GM12878 (cell line): ENCODE data around the gene BMPR1B. TPM values are rescaled to one million over a fixed set of nuclear protein-coding genes. Genes with fewer than 3 reads are reported as not detected.

Experiments
- ATAC-seq: fragments of 200-7000 bp; cut with Tn5 transposase; 3 replicates; pipeline ENCODE4 v1.9.1; 2020; ENCODE audit warnings: mild to moderate bottlenecking, moderate library complexity
- BruUV-seq: library from RNA; stranded (reverse); fragments of 400-500 nt; replicated peaks from 2 replicates; lab custom pipeline; 2021; lab: Mats Ljungman, UMichigan
- CTCF ChIA-PET: fragments of 300-600 bp; sonication (Branson Sonifier 250); formaldehyde crosslinking; extraction: SDS; loops from one replicate; lab custom pipeline; 2021; ENCODE audit warnings: inconsistent platforms; lab: Yijun Ruan, JAX
- POLR2A ChIA-PET: fragments of 350-600 bp; formaldehyde crosslinking; extraction: SDS; loops from one replicate; lab custom pipeline; 2021; ENCODE audit warnings: inconsistent platforms; lab: Charles Lee
- RAD21 ChIA-PET: fragments of 300-600 bp; sonication (Branson Sonifier 250); formaldehyde crosslinking; loops from one replicate; lab custom pipeline; 2023; ENCODE audit warnings: antibody characterized with exemption; ENCODE audit not compliant: unreplicated experiment; lab: Charles Lee
- SMC1A ChIA-PET: fragments of 300-600 bp; sonication (Branson Sonifier 250); formaldehyde crosslinking; loops from one replicate; lab custom pipeline; 2023; ENCODE audit not compliant: unreplicated experiment, uncharacterized antibody; lab: Charles Lee
- DNase-seq: peaks from one replicate; pipeline ENCODE4 v3.0.0-alpha.2; 2011; ENCODE audit warnings: low read depth, low spot score
- FAIRE-seq: peaks from 3 replicates; lab custom pipeline; 2011; peaks lifted over from hg19 to GRCh38; lab: Jason Lieb, UNC
- H2AFZ ChIP-seq: 2 replicates; pipeline ENCODE4 v1.6.0; 2011; ENCODE audit warnings: low read depth, low read length, control low read depth; ENCODE audit not compliant: control insufficient read depth
- H3K27ac ChIP-seq: 2 replicates; pipeline ENCODE4 v1.5.1; 2011; ENCODE audit warnings: control low read depth; ENCODE audit not compliant: control insufficient read depth, insufficient read depth
- H3K27me3 ChIP-seq, 2 experiments: replicated peaks in 1 of 2; 2 replicates each; pipeline versions ENCODE4 v1.6.0 to v1.6.1; 2011; ENCODE audit warnings: low read length in 1 of 2; ENCODE audit not compliant: control insufficient read depth in 2 of 2, insufficient read depth in 2 of 2
- H3K36me3 ChIP-seq, 2 experiments: 2 replicates each; pipeline ENCODE4 v1.5.1; 2011; ENCODE audit warnings: low read length in 1 of 2; ENCODE audit not compliant: control insufficient read depth in 2 of 2, insufficient read depth in 2 of 2
- H3K4me1 ChIP-seq: 2 replicates; pipeline ENCODE4 v1.6.1; 2011; ENCODE audit warnings: mild to moderate bottlenecking, low read length, moderate library complexity, mixed read lengths; ENCODE audit not compliant: control insufficient read depth, insufficient read depth
- H3K4me2 ChIP-seq: 2 replicates; pipeline ENCODE4 v1.6.0; 2011; ENCODE audit warnings: control low read depth; ENCODE audit not compliant: control insufficient read depth, insufficient read depth
- H3K4me3 ChIP-seq: fragments of 200-600 bp; sonication (generic); 2 replicates; pipeline ENCODE4 v1.5.1; 2016
- H3K79me2 ChIP-seq: 2 replicates; pipeline ENCODE4 v1.6.0; 2011; ENCODE audit warnings: low read length; ENCODE audit not compliant: control insufficient read depth, insufficient read depth
- H3K9ac ChIP-seq: 2 replicates; pipeline ENCODE4 v1.8.0; 2011; ENCODE audit warnings: low read length, control low read depth, mixed read lengths; ENCODE audit not compliant: control insufficient read depth, insufficient read depth
- H3K9me3 ChIP-seq: replicated peaks from 3 replicates; pipeline ENCODE4 v1.5.1; 2011; ENCODE audit warnings: mild to moderate bottlenecking, low read length; ENCODE audit not compliant: control insufficient read depth, insufficient read depth
- H4K20me1 ChIP-seq: 2 replicates; pipeline ENCODE4 v1.6.0; 2011; ENCODE audit not compliant: control insufficient read depth, insufficient read depth
- CEBPZ ChIP-seq: fragments of 150-350 bp; IDR thresholded peaks from 2 replicates; pipeline ENCODE4 v1.6.1; 2016; ENCODE audit warnings: low read depth, low read length
- CHD4 ChIP-seq: fragments of 200-600 bp; sonication (generic); IDR thresholded peaks from 2 replicates; pipeline ENCODE4 v1.6.1; 2016; ENCODE audit warnings: mild to moderate bottlenecking
- E2F8 ChIP-seq: fragments of 450-650 bp; IDR thresholded peaks from 2 replicates; pipeline ENCODE4 v1.6.1; 2018; ENCODE audit warnings: mild to moderate bottlenecking, low read depth, moderate library complexity; ENCODE audit not compliant: partially characterized antibody
- IRF5 ChIP-seq: fragments of 450-650 bp; IDR thresholded peaks from 2 replicates; pipeline ENCODE4 v1.6.1; 2017; ENCODE audit warnings: borderline replicate concordance
- POLR2AphosphoS5 ChIP-seq: IDR thresholded peaks from 2 replicates; pipeline ENCODE4 v1.6.1; 2011; ENCODE audit warnings: mild to moderate bottlenecking, low read length, inconsistent platforms
- SIX5 ChIP-seq: IDR thresholded peaks from 2 replicates; pipeline ENCODE4 v1.6.1; 2011; ENCODE audit warnings: mild to moderate bottlenecking, low read depth, low read length, moderate library complexity; ENCODE audit not compliant: severe bottlenecking
- TBL1XR1 ChIP-seq: IDR thresholded peaks from 2 replicates; pipeline ENCODE4 v1.6.1; 2012; ENCODE audit warnings: low read depth, low read length, improper control_type of control experiment
- USF2 ChIP-seq: IDR thresholded peaks from 2 replicates; pipeline ENCODE4 v1.6.1; 2011; ENCODE audit warnings: low read depth, low read length, improper control_type of control experiment, borderline replicate concordance
- WGBS: methylation state at CpG from one replicate; pipeline ENCODE4 v1.1.6; 2016; ENCODE audit warnings: low lambda C conversion rate; ENCODE audit not compliant: insufficient replicate concordance, insufficient coverage; ENCODE audit errors: missing lambda C conversion rate; 5-methylcytosine and 5-hydroxymethylcytosine counted together
- in situ Hi-C: fragments of 300-500 bp; cut with MboI; formaldehyde crosslinking; loops from 9 replicates; pipeline ENCODE4 v1.14.3; 2018; ENCODE audit warnings: mixed read lengths
- intact Hi-C: fragments of 100-400 bp; cut with micrococcal nuclease; formaldehyde crosslinking; loops from one replicate; pipeline ENCODE4 v1.14.2; 2022; ENCODE audit not compliant: unreplicated experiment
- polyA plus RNA-seq, 11 experiments: library from polyadenylated mRNA; depleted of rRNA in 4 of 11; unstranded in 6 of 11; stranded (reverse) in 5 of 11; fragments of >200 nt; fragmentation: Nextera tagmentation in 4 of 11; fragmentation: Illumina TruSeq in 1 of 11; extraction: Ambion mirVana in 4 of 11; extraction: Trizol in 1 of 11; gene quantifications; 1 replicate in 1 of 11; 2 replicates in 10 of 11; pipeline versions ENCODE4 v1.2.1 to v1.2.3, GENCODE V29; 2011 to 2016; ENCODE audit warnings: inconsistent platforms in 2 of 11, missing spikeins in 2 of 11, low read depth in 1 of 11
- total RNA-seq, 4 experiments: library from RNA; depleted of rRNA in 3 of 4; stranded (reverse); fragments of >200 nt in 3 of 4; fragmentation: Illumina TruSeq in 1 of 4; extraction: Trizol in 1 of 4; gene quantifications; 2 replicates each; pipeline versions ENCODE4 v1.2.1 to v1.2.3, GENCODE V29; 2013 to 2021

The BMPR1B gene
- total and polyA plus RNA-seq, 10 of the 15 experiments (the other 5 are each of a cell fraction or from before 2014, with no cell fraction given) = not detected

- ATAC-seq (no peak), DNase-seq (no peak), FAIRE-seq (no peak)
- RAD21 ChIA-PET = no interaction called here
- SMC1A ChIA-PET = no interaction called here
- Histone ChIP-seq H3K4me2 (no peak overlapping the region), H2AFZ (no peak overlapping the region), H4K20me1 (no peaks in the 10 kb centered on the region), H3K4me1 (no peaks in the 10 kb centered on the region), H3K9ac (no peak overlapping the region), H3K79me2 (no peaks in the 10 kb centered on the region), H3K9me3 (no peaks in the 10 kb centered on the region), H3K27ac (no peak overlapping the region), H3K36me3 (no peaks in the 10 kb centered on the region), H3K27me3 (no peaks in the 10 kb centered on the region), H3K4me3 (no peak overlapping the region)
- WGBS = 21% methylated on average over 2 of the region's 2 CpGs
- in situ Hi-C loops = no loop called here
- POLR2A ChIA-PET = no interaction called here
- intact Hi-C loops = no loop called here
- no peak for TF ChIP-seq USF2
- TF ChIP-seq TBL1XR1 = no peak
- CTCF ChIA-PET = interaction anchor here (1.2 kb wide), 1 partner anchor 14 kb away, joined by 3 read pairs; no protein-coding TSS in a partner anchor
- no TSS peak for BruUV-seq
These were observed 36.4 kb upstream of the BMPR1B start for GRCh38 chr4:94721310-94721709.

- RAD21 ChIA-PET = no interaction called here
- Histone ChIP-seq H3K27ac (no peak overlapping the region), H3K4me2 (no peak overlapping the region), H3K9ac (no peak overlapping the region), H3K36me3 (no peaks in the 10 kb centered on the region), H2AFZ (no peak overlapping the region), H3K4me1 (no peaks in the 10 kb centered on the region), H3K9me3 (no peaks in the 10 kb centered on the region), H4K20me1 (no peaks in the 10 kb centered on the region), H3K4me3 (no peak overlapping the region), H3K27me3 (no peaks in the 10 kb centered on the region), H3K79me2 (no peaks in the 10 kb centered on the region)
- WGBS = 0% methylated on average over 2 of the region's 2 CpGs
- DNase-seq (no peak), ATAC-seq (peak; percentile 32; the same call in 1 of the 3 replicates), FAIRE-seq (no peak)
- BruUV-seq = no TSS peak
- in situ Hi-C loops = no loop called here
- CTCF ChIA-PET = interaction anchor here (1.2 kb wide), 1 partner anchor 13 kb away, joined by 3 read pairs; no protein-coding TSS in a partner anchor
- POLR2A ChIA-PET = no interaction called here
- SMC1A ChIA-PET = no interaction called here
- intact Hi-C loops = no loop called here
- TF ChIP-seq SIX5 (no peak), CEBPZ (no peak), IRF5 (no peak), E2F8 (no peak), CHD4 (no peak), POLR2AphosphoS5 (no peak)
These were observed 35.5 kb upstream of the BMPR1B start for GRCh38 chr4:94722270-94722669.
